ENCODE results near the gene SEMA3E. TPM values are rescaled to one million over a fixed set of nuclear protein-coding genes. Genes with fewer than 3 reads are reported as not detected.

SEMA3E gene
- total and polyA plus RNA-seq, 9 of the 15 experiments (the other 6 are each of a cell fraction or from before 2014, with no cell fraction given), result 0.01 to 1.4 (median 0.14) TPM; not detected in 2

- no peak overlapping the region for H2AFZ ChIP-seq (ENCODE audit: low read depth, low read length)
- in situ Hi-C loops (cut with MboI), result no loop called here
- POLR2A ChIA-PET, result no interaction called here
- WGBS (ENCODE audit: insufficient coverage, low coverage, missing lambda C conversion rate), result 3% methylated on average over 4 of the region's 4 CpGs
- no peaks in the 10 kb centered on the region for H4K20me1 ChIP-seq (replicated peaks; ENCODE audit: control insufficient read depth, insufficient read depth, low read length)
- H3K4me3 ChIP-seq, result no peak overlapping the region
- no peak for DNase-seq (ENCODE audit: extremely low read depth in 1 of 4, low spot score in 3 of 4)
- no peak overlapping the region for H3K4me2 ChIP-seq (ENCODE audit: insufficient read depth, low read length)
- H3K79me2 ChIP-seq (ENCODE audit: control insufficient read depth, insufficient read depth, low read length), result no peaks in the 10 kb centered on the region
- ATAC-seq, result no peak
- no TSS peak for BruUV-seq (replicated peaks)
- TF ChIP-seq RBM15 (IDR thresholded peaks at IDR 0.05; ENCODE audit: insufficient read depth, low read length) (no peak), HDGF (IDR thresholded peaks at IDR 0.05) (no peak), ZKSCAN1 (IDR thresholded peaks at IDR 0.05; ENCODE audit: low read depth, low read length) (no peak), ZNF445 (CRISPR knock-in tag; IDR thresholded peaks at IDR 0.05; ENCODE audit: low read depth) (no peak), ZNF197 (CRISPR knock-in tag; IDR thresholded peaks at IDR 0.05; ENCODE audit: low read depth) (no peak), CC2D1A (IDR thresholded peaks at IDR 0.05) (no peak), ELK1 (CRISPR knock-in tag; IDR thresholded peaks at IDR 0.05) (no peak), EGR1 (conservative IDR thresholded peaks at IDR 0.05) (no peak), TBP (optimal IDR thresholded peaks at IDR 0.05; ENCODE audit: low read depth, low read length) (no peak), SRSF3 (IDR thresholded peaks at IDR 0.05; ENCODE audit: insufficient read depth, low read length) (no peak)
- intact Hi-C loops (cut with micrococcal nuclease), result no loop called here
- FAIRE-seq, result no peak
- H3K9me3 ChIP-seq (replicated peaks; ENCODE audit: control insufficient read depth, insufficient read depth, low read depth, low read length), result no peaks in the 10 kb centered on the region
- no peak overlapping the region for H3K27ac ChIP-seq (ENCODE audit: extremely low read depth, low read depth, low read length)
- H3K9ac ChIP-seq (ENCODE audit: insufficient read depth in 1 of 2, low read depth in 2 of 2, low read length in 2 of 2), result no peak overlapping the region
- no peaks in the 10 kb centered on the region for H3K27me3 ChIP-seq (ENCODE audit: control insufficient read depth in 2 of 2, insufficient read depth in 2 of 2, low read length in 2 of 2)
- H3K4me1 ChIP-seq (replicated peaks in 1 of 2; ENCODE audit: control insufficient read depth in 2 of 2, insufficient read depth in 2 of 2, low read length in 2 of 2), result no peaks in the 10 kb centered on the region
- CTCF ChIA-PET (ENCODE audit: low intra/inter-chr PET ratio), result no interaction called here
- no peaks in the 10 kb centered on the region for H3K9me1 ChIP-seq (ENCODE audit: control insufficient read depth, insufficient read depth, low read length)
- H3K36me3 ChIP-seq (ENCODE audit: control insufficient read depth, insufficient read depth, low read length), result no peaks in the 10 kb centered on the region
Observed at GRCh38 chr7:83691095-83691494, 42.2 kb upstream of the SEMA3E start.
